Diencephalon (tissue), 1 donor: ENCODE results near the gene TESPA1. TPM values are rescaled to one million over a fixed set of nuclear protein-coding genes. Genes with fewer than 3 reads are reported as not detected.

Experiments
- total RNA-seq: library from RNA; depleted of rRNA; stranded (reverse); fragments of >200 nt; gene quantifications from one replicate; pipeline ENCODE4 v1.2.3, GENCODE V29; 2014

The TESPA1 gene, protein sequence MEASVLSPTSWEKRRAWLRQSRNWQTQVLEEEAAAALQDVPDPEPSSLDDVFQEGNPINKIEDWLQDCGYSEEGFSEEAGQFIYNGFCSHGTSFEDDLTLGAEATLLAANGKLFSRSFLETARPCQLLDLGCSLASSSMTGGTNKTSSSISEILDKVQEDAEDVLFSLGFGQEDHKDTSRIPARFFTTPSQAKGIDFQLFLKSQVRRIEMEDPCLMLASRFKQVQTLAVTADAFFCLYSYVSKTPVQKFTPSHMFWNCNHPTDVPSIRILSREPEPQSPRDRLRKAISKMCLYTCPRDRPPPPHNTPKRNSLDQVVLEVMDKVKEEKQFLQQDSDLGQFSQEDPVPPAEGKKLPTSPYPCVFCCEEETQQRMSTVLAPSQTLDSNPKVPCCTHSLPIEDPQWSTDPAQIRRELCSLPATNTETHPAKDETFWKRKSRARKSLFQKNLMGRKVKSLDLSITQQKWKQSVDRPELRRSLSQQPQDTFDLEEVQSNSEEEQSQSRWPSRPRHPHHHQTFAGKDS
- not detected for total RNA-seq

DNA sequence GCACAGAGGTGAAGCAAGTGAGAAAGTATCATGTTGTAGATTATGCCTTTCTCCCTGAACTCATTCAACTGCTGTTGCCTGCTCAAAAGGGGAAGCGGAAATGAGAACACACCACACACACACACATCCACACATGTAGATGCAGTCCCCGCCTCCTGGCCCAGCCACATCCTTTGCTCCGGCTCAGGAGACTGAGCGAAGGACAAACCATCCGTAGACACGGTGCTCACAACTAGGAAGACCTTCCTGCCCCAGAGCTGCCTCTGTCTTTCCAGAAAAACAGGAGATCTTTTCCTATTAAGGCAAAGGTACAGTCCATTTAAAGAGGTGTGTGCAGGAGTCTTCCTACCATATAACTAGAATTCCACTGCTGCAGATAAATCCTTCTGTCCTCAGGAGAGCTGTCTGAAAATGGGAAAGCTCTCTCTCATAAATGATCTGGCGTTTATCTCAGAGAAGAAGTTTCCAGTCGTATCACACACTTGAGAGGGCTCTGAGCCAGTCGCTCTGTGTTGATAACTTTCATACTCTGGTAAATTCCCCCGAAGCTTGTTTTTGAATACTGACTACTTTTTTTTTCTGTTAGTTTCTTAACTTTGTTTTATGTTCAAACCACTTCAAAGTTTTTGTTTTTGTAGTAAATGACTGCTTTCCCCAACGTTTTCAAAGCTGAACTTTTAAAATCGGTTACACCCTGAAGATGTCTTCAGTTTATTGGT, at the start of gene TESPA1:
TESPA1 (minus strand) TSS at position 105 of the 719 bp plus-strand sequence. CDS start 10,200 bp downstream, outside the sequence.

DNA sequence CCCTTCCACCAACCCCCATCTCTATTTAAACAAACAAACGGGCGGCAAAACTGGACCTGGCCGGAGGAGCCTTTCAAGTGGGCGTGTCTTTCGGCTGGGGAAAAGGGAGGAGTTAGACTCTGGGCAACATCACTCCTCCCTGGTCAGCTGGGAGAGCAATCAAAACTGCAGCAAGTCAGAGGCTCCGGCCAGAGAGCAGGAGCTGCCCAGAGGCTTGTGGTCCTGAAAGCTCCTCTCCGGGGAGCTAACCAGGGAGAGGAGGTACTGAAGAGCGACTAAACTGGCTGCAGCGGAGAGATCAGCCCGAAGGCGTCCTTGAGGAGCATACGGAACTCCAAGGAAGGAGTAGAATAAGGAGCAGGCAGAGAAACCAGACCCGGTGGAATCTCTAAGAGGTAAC, 35.2 kb upstream of the TESPA1 start, which contains the start of gene NEUROD4:
NEUROD4 (plus strand) TSS at position 191 of the 400 bp plus-strand sequence. CDS start 6,466 bp downstream, outside the sequence.

Other genes with a start within 250 kb of the TESPA1 start
- not detected for gene MUCL1, start 130.2 kb downstream of the TESPA1 start, total RNA-seq
- 0.23 TPM for gene NEUROD4, start 35.2 kb upstream of the TESPA1 start, total RNA-seq
- gene OR9K2, start 141.6 kb upstream of the TESPA1 start, total RNA-seq, result not detected
- gene OR10A7, start 236.3 kb upstream of the TESPA1 start, total RNA-seq, result not detected